Measurements from ENCODE around the gene RNF157. TPM values are rescaled to one million over a fixed set of nuclear protein-coding genes. Genes with fewer than 3 reads are reported as not detected.

Gene RNF157
- total RNA-seq, 4 donors from 2014 or later, result 1.7 to 6.6 (median 4.7) TPM

GRCh38 chr17:76103274-76104139 is 136.8 kb downstream of the RNF157 start, which contains the start of gene EXOC7:
Gene EXOC7, minus strand, starts transcription at chr17:76103787. Its CDS starts 95 bp downstream, at chr17:76103692.
- Histone ChIP-seq H3K27ac (peak within 1 kb of the TSS; percentile 14 to 66 (median 62)), H3K4me3 (replicated peaks in 1 of 3) (peak within 1 kb of the TSS; percentile 51 to 75 (median 66)), H3K36me3 (peaks cover 20 to 21% of the 10 kb centered on the region in 2 donors), H3K27me3 (no peaks in the 10 kb centered on the region), H3K9me3 (no peaks in the 10 kb centered on the region), H3K4me1 (peaks cover 10 to 13% of the 10 kb centered on the region in 2 donors)
- TF ChIP-seq POLR2A (IDR thresholded peaks at IDR 0.05) (peak in 1 of 2 donors; percentile 74), CTCF (IDR thresholded peaks at IDR 0.05) (no peak)
- peak; percentile 87 to 93 for DNase-seq
- intact Hi-C loops (cut with DNase I), result no loop called here
- WGBS, 2 donors, result 5 to 12% methylated on average over 28 to 52 of the region's 55 CpGs

DNA sequence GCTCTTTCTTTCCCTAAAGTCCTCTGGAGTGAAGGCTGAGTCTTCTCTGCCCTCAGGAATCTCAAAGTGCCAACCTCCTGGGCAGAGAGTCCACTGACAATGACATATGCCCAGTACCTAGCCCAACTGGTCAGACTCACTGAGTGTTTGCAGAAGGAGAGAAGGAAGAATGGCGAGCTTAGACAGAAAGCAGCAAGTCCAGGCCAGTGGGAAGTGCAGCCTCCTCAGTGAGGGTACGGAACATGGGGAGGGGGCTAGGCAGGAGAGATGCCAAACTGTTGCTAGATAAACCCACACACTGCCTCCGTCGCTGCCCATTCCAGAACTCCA is 137.4 kb downstream of the RNF157 start:
- WGBS, 2 donors, result 2 to 4% methylated on average over 4 of the region's 4 CpGs
- H3K27me3 ChIP-seq, result no peaks in the 10 kb centered on the region
- no peaks in the 10 kb centered on the region for H3K9me3 ChIP-seq
- DNase-seq, result no peak
- peaks cover 21% of the 10 kb centered on the region in 2 donors for H3K36me3 ChIP-seq
- peak overlapping the region; percentile 51 to 75 (median 66) for H3K4me3 ChIP-seq (replicated peaks in 1 of 3)
- peak overlapping the region in 2 of 3 donors; percentile 62 to 66 for H3K27ac ChIP-seq
- peaks cover 10 to 13% of the 10 kb centered on the region in 2 donors for H3K4me1 ChIP-seq
- TF ChIP-seq CTCF (IDR thresholded peaks at IDR 0.05) (no peak), POLR2A (IDR thresholded peaks at IDR 0.05) (no peak)
- intact Hi-C loops (cut with DNase I), result no loop called here

DNA sequence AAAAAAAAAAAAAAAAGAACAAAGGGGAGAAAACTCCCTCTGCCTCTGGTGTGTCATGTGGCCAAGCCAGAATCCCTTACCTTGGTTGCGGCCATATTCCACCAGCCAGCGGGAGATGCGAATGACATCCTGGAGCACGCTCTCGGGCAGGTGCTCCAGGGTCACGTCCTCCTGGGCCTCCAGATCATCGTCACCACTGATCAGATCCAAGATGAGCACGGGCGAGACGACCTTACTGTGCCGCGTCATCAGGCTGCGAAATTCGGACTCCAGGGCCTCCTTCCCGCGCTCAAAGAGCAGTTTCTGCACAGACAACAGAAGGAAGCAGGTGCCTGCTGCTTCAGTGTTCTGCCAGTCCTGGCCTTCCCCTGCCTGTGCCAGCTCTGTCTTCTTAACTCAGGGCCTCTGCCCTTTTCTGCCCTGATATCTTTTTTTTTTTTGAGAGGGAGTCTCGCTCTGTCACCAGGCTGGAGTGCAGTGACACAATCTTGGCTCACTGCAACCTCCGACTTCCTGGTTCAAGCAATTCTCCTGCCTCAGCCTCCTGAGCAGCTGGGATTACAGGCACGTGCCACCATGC is 142.5 kb downstream of the RNF157 start:
- H3K4me3 ChIP-seq (replicated peaks in 1 of 3), result no peak overlapping the region
- TF ChIP-seq POLR2A (IDR thresholded peaks at IDR 0.05) (no peak), CTCF (IDR thresholded peaks at IDR 0.05) (no peak)
- H3K9me3 ChIP-seq, result no peaks in the 10 kb centered on the region
- DNase-seq, result no peak
- intact Hi-C loops (cut with DNase I), result no loop called here
- H3K27ac ChIP-seq, result no peak overlapping the region
- no peaks in the 10 kb centered on the region for H3K27me3 ChIP-seq
- 97% methylated on average over 19 of the region's 19 CpGs for WGBS, 2 donors
- H3K4me1 ChIP-seq, result peaks cover 3 to 5% of the 10 kb centered on the region in 2 donors
- peaks cover 52 to 67% of the 10 kb centered on the region in 2 donors for H3K36me3 ChIP-seq

- no peak overlapping the region for H3K4me3 ChIP-seq (replicated peaks in 1 of 3)
- peaks cover 47 to 65% of the 10 kb centered on the region in 2 donors for H3K36me3 ChIP-seq
- WGBS, 2 donors, result 93 to 97% methylated on average over 13 of the region's 13 CpGs
- no peaks in the 10 kb centered on the region for H3K4me1 ChIP-seq
- no peaks in the 10 kb centered on the region for H3K27me3 ChIP-seq
- H3K9me3 ChIP-seq, result no peaks in the 10 kb centered on the region
- intact Hi-C loops (cut with DNase I), result no loop called here
- no peak overlapping the region for H3K27ac ChIP-seq
- no peak for TF ChIP-seq CTCF (IDR thresholded peaks at IDR 0.05)
- TF ChIP-seq POLR2A (IDR thresholded peaks at IDR 0.05), result no peak
- no peak for DNase-seq
Measured at GRCh38 chr17:76095943-76096342, 144.3 kb downstream of the RNF157 start.

DNA sequence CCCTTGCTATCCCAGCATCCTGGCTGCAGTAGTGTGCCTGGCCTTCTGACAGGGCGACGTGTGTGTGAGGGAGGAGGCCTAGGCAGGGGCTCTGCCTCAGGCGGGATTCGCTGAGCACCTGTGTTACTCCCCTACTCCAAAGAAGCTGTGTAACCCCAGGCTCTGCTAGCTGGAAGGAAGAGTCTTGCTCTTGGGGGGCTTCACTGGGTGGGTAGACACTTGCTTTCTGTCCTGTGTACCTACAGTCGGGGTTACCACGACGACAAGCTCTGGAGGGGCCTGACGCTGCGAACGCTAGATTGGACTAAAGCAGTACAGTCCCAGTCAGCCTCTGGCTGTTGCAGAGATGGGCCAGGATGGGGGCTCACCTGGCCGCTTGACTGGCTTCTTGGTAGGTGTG is 146.2 kb downstream of the RNF157 start:
- no peaks in the 10 kb centered on the region for H3K4me1 ChIP-seq
- no peak overlapping the region for H3K4me3 ChIP-seq (replicated peaks in 1 of 3)
- WGBS, 2 donors, result 94 to 97% methylated on average over 10 to 11 of the region's 11 CpGs
- no peak for DNase-seq
- TF ChIP-seq POLR2A (IDR thresholded peaks at IDR 0.05) (no peak), CTCF (IDR thresholded peaks at IDR 0.05) (no peak)
- H3K27me3 ChIP-seq, result no peaks in the 10 kb centered on the region
- no peak overlapping the region for H3K27ac ChIP-seq
- no peaks in the 10 kb centered on the region for H3K9me3 ChIP-seq
- H3K36me3 ChIP-seq, result peaks cover 48 to 64% of the 10 kb centered on the region in 2 donors
- intact Hi-C loops (cut with DNase I), result no loop called here

All from thyroid gland (tissue), 4 donors.